NCI-H1417 treated with DMSO at 0.1 percent for 48 hours (cell line): ENCODE data around the gene PDIA5.

Experiments used
- DNase-seq: peaks from one replicate; lab custom pipeline; 2025; lab: John Stamatoyannopoulos, UW

PDIA5 gene

GRCh38 chr3:123071581-123071980 lies 4.8 kb downstream of the PDIA5 start:
- no peak for DNase-seq

GRCh38 chr3:123072152-123072551 lies 5.3 kb downstream of the PDIA5 start:
- no peak for DNase-seq

- DNase-seq: no peak
Measured at GRCh38 chr3:123072564-123072963, 5.7 kb downstream of the PDIA5 start.

- DNase-seq: no peak
Measured at GRCh38 chr3:123075359-123075758, 8.5 kb downstream of the PDIA5 start.

- no peak for DNase-seq
Measured at GRCh38 chr3:123076112-123076495, 9.3 kb downstream of the PDIA5 start.

- DNase-seq: no peak
Measured at GRCh38 chr3:123076496-123077418, 9.9 kb downstream of the PDIA5 start.

- DNase-seq: no peak
Measured at GRCh38 chr3:123078101-123078500, 11.3 kb downstream of the PDIA5 start.

- DNase-seq: no peak
Measured at GRCh38 chr3:123080864-123081562, 14.2 kb downstream of the PDIA5 start.

- DNase-seq: no peak
Measured at GRCh38 chr3:123081718-123082369, 15.0 kb downstream of the PDIA5 start.

- no peak for DNase-seq
Measured at GRCh38 chr3:123082370-123083065, 15.7 kb downstream of the PDIA5 start.

- DNase-seq: no peak
Measured at GRCh38 chr3:123083383-123084124, 16.7 kb downstream of the PDIA5 start.

GRCh38 chr3:123084192-123084591 lies 17.4 kb downstream of the PDIA5 start:
- no peak for DNase-seq

GRCh38 chr3:123084738-123085237 lies 18.0 kb downstream of the PDIA5 start:
- no peak for DNase-seq

- no peak for DNase-seq
Measured at GRCh38 chr3:123085293-123085931, 18.6 kb downstream of the PDIA5 start.

GRCh38 chr3:123085932-123086627 lies 19.3 kb downstream of the PDIA5 start:
- no peak for DNase-seq

GRCh38 chr3:123088387-123088786 lies 21.6 kb downstream of the PDIA5 start:
- no peak for DNase-seq

- DNase-seq: no peak
Measured at GRCh38 chr3:123089611-123090331, 22.9 kb downstream of the PDIA5 start.

GRCh38 chr3:123090728-123091531 lies 24.1 kb downstream of the PDIA5 start:
- DNase-seq: peak; percentile 29

GRCh38 chr3:123092243-123092642 lies 25.4 kb downstream of the PDIA5 start:
- DNase-seq: no peak
